Neural cell (in vitro differentiated cells): ENCODE measurements around the gene EPHA4.

Source experiments
- EZH2 ChIP-seq: fragments of 200-600, 300-800 bp; shearing (Covaris generic), sonication (generic); IDR thresholded peaks from 2 replicates; pipeline ENCODE4 v1.6.1; 2014; ENCODE audit warnings: antibody characterized with exemption, low read length, borderline replicate concordance, mild to moderate bottlenecking; ENCODE audit not compliant: insufficient read depth, poor library complexity, severe bottlenecking
- MXI1 ChIP-seq: fragments of 450-650 bp; conservative IDR thresholded peaks from 2 replicates; pipeline ENCODE4 v1.6.1; 2014; ENCODE audit warnings: antibody characterized with exemption, mild to moderate bottlenecking; ENCODE audit not compliant: poor library complexity, severe bottlenecking
- POLR2AphosphoS5 ChIP-seq: IDR thresholded peaks from 2 replicates; pipeline ENCODE4 v1.6.1; 2012
- RAD21 ChIP-seq: fragments of 450-650 bp; conservative IDR thresholded peaks from 2 replicates; pipeline ENCODE4 v1.6.1; 2014; ENCODE audit warnings: antibody characterized with exemption, mild to moderate bottlenecking, moderate library complexity
- SMC3 ChIP-seq: fragments of 450-650 bp; conservative IDR thresholded peaks from 2 replicates; pipeline ENCODE4 v1.6.1; 2014; ENCODE audit warnings: antibody characterized with exemption, mild to moderate bottlenecking, moderate library complexity; ENCODE audit not compliant: poor library complexity
- TAF1 ChIP-seq: IDR thresholded peaks from 2 replicates; pipeline ENCODE4 v1.6.1; 2012; ENCODE audit warnings: low read depth
- TF ChIP-seq, protein P1 (sequence below): IDR thresholded peaks from 2 replicates; pipeline ENCODE4 v1.6.1; 2012; ENCODE audit warnings: borderline replicate concordance
- TF ChIP-seq, protein P2 (sequence below): fragments of 450-650 bp; IDR thresholded peaks from 2 replicates; pipeline ENCODE4 v1.5.1; 2014; ENCODE audit warnings: antibody characterized with exemption, mild to moderate bottlenecking, moderate library complexity; ENCODE audit not compliant: poor library complexity, severe bottlenecking

DNA sequence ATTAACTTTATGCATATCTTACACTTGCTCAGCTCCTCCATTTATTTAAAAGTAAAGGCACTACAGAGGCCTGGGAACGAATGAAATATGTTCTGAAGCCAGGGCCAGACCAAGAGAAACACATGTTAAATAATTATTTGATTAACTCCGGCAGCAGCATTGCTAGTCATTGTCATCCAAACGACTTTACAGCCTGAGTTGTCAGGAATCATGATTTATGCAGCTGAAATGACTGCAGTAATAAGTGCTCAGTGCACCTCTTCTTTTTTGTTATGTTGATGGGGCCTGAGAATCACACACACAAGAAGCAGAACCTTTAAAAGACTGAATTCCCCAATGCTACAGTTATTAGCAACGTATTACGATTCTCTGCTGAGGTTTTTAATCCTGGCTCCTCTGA lies 58.9 kb downstream of the EPHA4 start:
- TF ChIP-seq, protein P1, sequence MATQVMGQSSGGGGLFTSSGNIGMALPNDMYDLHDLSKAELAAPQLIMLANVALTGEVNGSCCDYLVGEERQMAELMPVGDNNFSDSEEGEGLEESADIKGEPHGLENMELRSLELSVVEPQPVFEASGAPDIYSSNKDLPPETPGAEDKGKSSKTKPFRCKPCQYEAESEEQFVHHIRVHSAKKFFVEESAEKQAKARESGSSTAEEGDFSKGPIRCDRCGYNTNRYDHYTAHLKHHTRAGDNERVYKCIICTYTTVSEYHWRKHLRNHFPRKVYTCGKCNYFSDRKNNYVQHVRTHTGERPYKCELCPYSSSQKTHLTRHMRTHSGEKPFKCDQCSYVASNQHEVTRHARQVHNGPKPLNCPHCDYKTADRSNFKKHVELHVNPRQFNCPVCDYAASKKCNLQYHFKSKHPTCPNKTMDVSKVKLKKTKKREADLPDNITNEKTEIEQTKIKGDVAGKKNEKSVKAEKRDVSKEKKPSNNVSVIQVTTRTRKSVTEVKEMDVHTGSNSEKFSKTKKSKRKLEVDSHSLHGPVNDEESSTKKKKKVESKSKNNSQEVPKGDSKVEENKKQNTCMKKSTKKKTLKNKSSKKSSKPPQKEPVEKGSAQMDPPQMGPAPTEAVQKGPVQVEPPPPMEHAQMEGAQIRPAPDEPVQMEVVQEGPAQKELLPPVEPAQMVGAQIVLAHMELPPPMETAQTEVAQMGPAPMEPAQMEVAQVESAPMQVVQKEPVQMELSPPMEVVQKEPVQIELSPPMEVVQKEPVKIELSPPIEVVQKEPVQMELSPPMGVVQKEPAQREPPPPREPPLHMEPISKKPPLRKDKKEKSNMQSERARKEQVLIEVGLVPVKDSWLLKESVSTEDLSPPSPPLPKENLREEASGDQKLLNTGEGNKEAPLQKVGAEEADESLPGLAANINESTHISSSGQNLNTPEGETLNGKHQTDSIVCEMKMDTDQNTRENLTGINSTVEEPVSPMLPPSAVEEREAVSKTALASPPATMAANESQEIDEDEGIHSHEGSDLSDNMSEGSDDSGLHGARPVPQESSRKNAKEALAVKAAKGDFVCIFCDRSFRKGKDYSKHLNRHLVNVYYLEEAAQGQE: no peak
- TF ChIP-seq, protein P2, sequence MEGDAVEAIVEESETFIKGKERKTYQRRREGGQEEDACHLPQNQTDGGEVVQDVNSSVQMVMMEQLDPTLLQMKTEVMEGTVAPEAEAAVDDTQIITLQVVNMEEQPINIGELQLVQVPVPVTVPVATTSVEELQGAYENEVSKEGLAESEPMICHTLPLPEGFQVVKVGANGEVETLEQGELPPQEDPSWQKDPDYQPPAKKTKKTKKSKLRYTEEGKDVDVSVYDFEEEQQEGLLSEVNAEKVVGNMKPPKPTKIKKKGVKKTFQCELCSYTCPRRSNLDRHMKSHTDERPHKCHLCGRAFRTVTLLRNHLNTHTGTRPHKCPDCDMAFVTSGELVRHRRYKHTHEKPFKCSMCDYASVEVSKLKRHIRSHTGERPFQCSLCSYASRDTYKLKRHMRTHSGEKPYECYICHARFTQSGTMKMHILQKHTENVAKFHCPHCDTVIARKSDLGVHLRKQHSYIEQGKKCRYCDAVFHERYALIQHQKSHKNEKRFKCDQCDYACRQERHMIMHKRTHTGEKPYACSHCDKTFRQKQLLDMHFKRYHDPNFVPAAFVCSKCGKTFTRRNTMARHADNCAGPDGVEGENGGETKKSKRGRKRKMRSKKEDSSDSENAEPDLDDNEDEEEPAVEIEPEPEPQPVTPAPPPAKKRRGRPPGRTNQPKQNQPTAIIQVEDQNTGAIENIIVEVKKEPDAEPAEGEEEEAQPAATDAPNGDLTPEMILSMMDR: no peak
- TF ChIP-seq POLR2AphosphoS5 (no peak), EZH2 (no peak), MXI1 (no peak), TAF1 (no peak), SMC3 (no peak), RAD21 (no peak)
